Keratinocyte (primary cell): ENCODE measurements around the gene PACRGL.

ENCODE experiments used
- CTCF ChIP-seq, 3 experiments: IDR thresholded peaks in 1 of 3; conservative IDR thresholded peaks in 1 of 3; optimal IDR thresholded peaks in 1 of 3; 2 replicates in 2 of 3; 3 replicates in 1 of 3; pipeline versions ENCODE3 to v1.5.1; 2011; ENCODE audit warnings: low read length in 3 of 3, mild to moderate bottlenecking in 3 of 3, moderate library complexity in 2 of 3, control low read depth in 1 of 3, inconsistent platforms in 1 of 3; ENCODE audit not compliant: insufficient read depth in 2 of 3; ENCODE audit errors: extremely low read depth in 1 of 3
- EZH2 ChIP-seq: IDR thresholded peaks from one replicate; pipeline ENCODE4 v1.6.1; 2012; ENCODE audit warnings: inconsistent platforms, mild to moderate bottlenecking, low read length, moderate library complexity

GRCh38 chr4:20666012-20666860, 34.0 kb upstream of the PACRGL start:
- TF ChIP-seq CTCF (optimal IDR thresholded peaks at IDR 0.05 in 1 of 3, IDR thresholded peaks at IDR 0.05 in 1 of 3, conservative IDR thresholded peaks at IDR 0.05 in 1 of 3; ENCODE audit: extremely low read depth in 1 of 3, insufficient read depth in 2 of 3, low read length in 3 of 3) (no peak), EZH2 (no peak)
